CD4-positive, alpha-beta T cell (primary cell): ENCODE data around the gene HMOX1. TPM values are rescaled to one million over a fixed set of nuclear protein-coding genes. Genes with fewer than 3 reads are reported as not detected.

Experiments
- ATAC-seq: fragments of 200-7000 bp; cut with Tn5 transposase; one replicate; pipeline ENCODE4 v1.10.0; 2022; ENCODE audit warnings: mild to moderate bottlenecking; ENCODE audit not compliant: poor library complexity
- CTCF ChIA-PET: fragments of 350-600 bp; sonication (Branson Sonifier 250); formaldehyde crosslinking; loops from one replicate; lab custom pipeline; 2021; ENCODE audit warnings: antibody characterized with exemption, inconsistent platforms; lab: Charles Lee
- POLR2A ChIA-PET: fragments of 350-600 bp; sonication (Branson Sonifier 250); formaldehyde crosslinking; loops from one replicate; lab custom pipeline; 2021; ENCODE audit warnings: antibody characterized with exemption, inconsistent platforms; lab: Charles Lee
- DNase-seq, 14 experiments: peaks; one replicate each; pipeline ENCODE4 v3.0.0-alpha.2; 2013 to 2020; ENCODE audit warnings: mixed read lengths in 2 of 14
- H3K27ac ChIP-seq, 2 donors: one replicate each; pipeline versions ENCODE4 v1.5.1 to v1.7.0; 2013; ENCODE audit warnings: low read length in 2 of 2, low read depth in 1 of 2, mild to moderate bottlenecking in 1 of 2
- H3K27me3 ChIP-seq, 2 experiments: 1 replicate in 1 of 2; 2 replicates in 1 of 2; pipeline versions ENCODE4 v1.6.1 to v1.7.0; 2013; ENCODE audit warnings: low read length in 2 of 2, control low read depth in 1 of 2, mild to moderate bottlenecking in 1 of 2, moderate library complexity in 1 of 2; ENCODE audit not compliant: insufficient read depth in 2 of 2, control insufficient read depth in 1 of 2
- H3K36me3 ChIP-seq: one replicate; pipeline ENCODE4 v1.6.1; 2013; ENCODE audit warnings: low read length, control low read depth; ENCODE audit not compliant: insufficient read depth
- H3K4me1 ChIP-seq: one replicate; pipeline ENCODE4 v1.6.1; 2013; ENCODE audit warnings: low read length, control low read depth; ENCODE audit not compliant: insufficient read depth
- H3K4me3 ChIP-seq: one replicate; pipeline ENCODE4 v1.5.1; 2013; ENCODE audit warnings: mild to moderate bottlenecking, low read length, moderate library complexity
- H3K9me3 ChIP-seq, 2 experiments: 1 replicate in 1 of 2; 2 replicates in 1 of 2; pipeline versions ENCODE4 v1.6.1 to v1.7.0; 2013; ENCODE audit warnings: low read length in 2 of 2, mild to moderate bottlenecking in 2 of 2, control low read depth in 1 of 2, moderate library complexity in 1 of 2; ENCODE audit not compliant: control insufficient read depth in 1 of 2, insufficient read depth in 1 of 2
- H3K27ac Mint-ChIP-seq: one replicate; pipeline ENCODE4 v1.8.0; 2020; ENCODE audit warnings: mixed read lengths
- H3K27me3 Mint-ChIP-seq: one replicate; pipeline ENCODE4 v1.8.0; 2021; ENCODE audit warnings: mixed read lengths
- H3K36me3 Mint-ChIP-seq: one replicate; pipeline ENCODE4 v1.8.0; 2021; ENCODE audit warnings: low read depth, mixed read lengths
- H3K4me1 Mint-ChIP-seq: one replicate; pipeline ENCODE4 v1.8.0; 2021; ENCODE audit warnings: low read depth, mixed read lengths
- H3K4me3 Mint-ChIP-seq: one replicate; pipeline ENCODE4 v1.8.0; 2020; ENCODE audit warnings: mild to moderate bottlenecking, mixed read lengths
- H3K9me3 Mint-ChIP-seq: one replicate; pipeline ENCODE4 v1.8.0; 2020; ENCODE audit warnings: mixed read lengths
- CTCF ChIP-seq: fragments of 200-600 bp; IDR thresholded peaks from one replicate; pipeline ENCODE4 v1.8.0; 2022; ENCODE audit warnings: antibody characterized with exemption, mild to moderate bottlenecking
- intact Hi-C, 2 experiments: fragments of 100-400 bp; cut with DNase I in 1 of 2; cut with micrococcal nuclease in 1 of 2; formaldehyde crosslinking; loops; one replicate each; pipeline versions ENCODE4 v1.15.1 to v1.9.0; 2023 to 2025; cut with DNase I, micrococcal nuclease
- total RNA-seq, 174 experiments: library from RNA in 2 of 174; stranded (reverse) in 2 of 174; gene quantifications; one replicate each; pipeline ENCODE4 v1.2.3 and lab custom pipeline; 2021 to 2026

HMOX1 gene
- total RNA-seq, 2 experiments from 2014 or later, result 1.1 to 1.5 TPM

- intact Hi-C loops, result no loop called here
- no peaks in the 10 kb centered on the region for H3K4me1 Mint-ChIP-seq
- peaks cover 95% of the 10 kb centered on the region for H3K36me3 Mint-ChIP-seq
- H3K27ac Mint-ChIP-seq, result no peak overlapping the region
- no peak for TF ChIP-seq CTCF
- Histone ChIP-seq H3K4me3 (no peak overlapping the region), H3K27ac (no peak overlapping the region), H3K36me3 (peaks cover 71% of the 10 kb centered on the region), H3K4me1 (peaks cover 7% of the 10 kb centered on the region), H3K9me3 (no peaks in the 10 kb centered on the region), H3K27me3 (no peaks in the 10 kb centered on the region)
- ATAC-seq, result no peak
- no peaks in the 10 kb centered on the region for H3K9me3 Mint-ChIP-seq
- no peak for DNase-seq
- CTCF ChIA-PET, result no interaction called here
- H3K27me3 Mint-ChIP-seq, result no peaks in the 10 kb centered on the region
- H3K4me3 Mint-ChIP-seq, result no peak overlapping the region
- POLR2A ChIA-PET, result no interaction called here
Measured at GRCh38 chr22:35407362-35407761, 26.5 kb downstream of the HMOX1 start.

- Mint-ChIP-seq H3K36me3 (peaks cover 93% of the 10 kb centered on the region), H3K4me1 (no peaks in the 10 kb centered on the region), H3K27me3 (no peaks in the 10 kb centered on the region), H3K4me3 (no peak overlapping the region), H3K9me3 (no peaks in the 10 kb centered on the region), H3K27ac (no peak overlapping the region)
- ATAC-seq, result peak; percentile 37
- Histone ChIP-seq H3K4me1 (no peaks in the 10 kb centered on the region), H3K9me3 (no peaks in the 10 kb centered on the region), H3K27ac (no peak overlapping the region), H3K27me3 (no peaks in the 10 kb centered on the region), H3K4me3 (no peak overlapping the region), H3K36me3 (peaks cover 84% of the 10 kb centered on the region)
- intact Hi-C loops, result no loop called here
- TF ChIP-seq CTCF, result no peak
- peak in 4 of 14 experiments; percentile 5 to 73 (median 52) for DNase-seq
- ChIA-PET CTCF (no interaction called here), POLR2A (interaction anchor here (1.0 kb wide), 1 partner anchor 830 kb away, joined by 3 read pairs; the partner anchor contains the start of gene APOL2)
Measured at GRCh38 chr22:35409783-35410662, 29.1 kb downstream of the HMOX1 start.

GRCh38 chr22:35410663-35411034 lies 29.8 kb downstream of the HMOX1 start:
- H3K36me3 ChIP-seq, result peaks cover 91% of the 10 kb centered on the region
- H3K4me1 ChIP-seq, result no peaks in the 10 kb centered on the region
- intact Hi-C loops, result no loop called here

More at GRCh38 chr22:35410663-35411034, 29.8 kb downstream of the HMOX1 start:
- H3K27me3 Mint-ChIP-seq, result no peaks in the 10 kb centered on the region
- peaks cover 93% of the 10 kb centered on the region for H3K36me3 Mint-ChIP-seq
- H3K9me3 ChIP-seq, result no peaks in the 10 kb centered on the region
- H3K27ac Mint-ChIP-seq, result no peak overlapping the region
- POLR2A ChIA-PET, result no interaction called here
- H3K4me3 Mint-ChIP-seq, result no peak overlapping the region
- no peak for TF ChIP-seq CTCF
- DNase-seq (no peak), ATAC-seq (no peak)
- CTCF ChIA-PET, result no interaction called here
- H3K9me3 Mint-ChIP-seq, result no peaks in the 10 kb centered on the region
- H3K4me3 ChIP-seq, result no peak overlapping the region
- no peaks in the 10 kb centered on the region for H3K4me1 Mint-ChIP-seq
- H3K27me3 ChIP-seq, result no peaks in the 10 kb centered on the region
- no peak overlapping the region for H3K27ac ChIP-seq
